Endothelial cell of umbilical vein (primary cell): ENCODE data around the gene ZNF516. TPM values are rescaled to one million over a fixed set of nuclear protein-coding genes. Genes with fewer than 3 reads are reported as not detected.

Experiments used
- BruUV-seq: library from RNA; stranded (reverse); fragments of 400-500 nt; replicated peaks from 2 replicates; lab custom pipeline; 2021; lab: Mats Ljungman, UMichigan
- CTCF ChIA-PET: fragments of 300-600, 350-600 bp; sonication (Branson Sonifier 250); formaldehyde crosslinking; loops from one replicate; lab custom pipeline; 2021; ENCODE audit warnings: antibody characterized with exemption, inconsistent platforms; lab: Charles Lee
- POLR2A ChIA-PET: fragments of 300-600, 350-600 bp; sonication (Branson Sonifier 250); formaldehyde crosslinking; loops from one replicate; lab custom pipeline; 2021; ENCODE audit warnings: antibody characterized with exemption, inconsistent platforms; lab: Charles Lee
- DNase-seq: peaks from one replicate; pipeline ENCODE4 v3.0.0-alpha.2; 2011; ENCODE audit warnings: low read depth, low spot score
- FAIRE-seq: peaks from 2 replicates; lab custom pipeline; 2011; peaks lifted over from hg19 to GRCh38; lab: Jason Lieb, UNC
- H2AFZ ChIP-seq: 2 replicates; pipeline ENCODE4 v1.6.0; 2012; ENCODE audit warnings: low read depth, low read length, control low read depth, inconsistent platforms
- H3K27ac ChIP-seq: 2 replicates; pipeline ENCODE4 v1.5.1; 2011; ENCODE audit warnings: low read depth, mild to moderate bottlenecking, control low read depth, low read length, moderate library complexity; ENCODE audit not compliant: insufficient read depth
- H3K27me3 ChIP-seq, 2 experiments: 2 replicates each; pipeline versions ENCODE4 v1.6.0 to v1.6.1; 2011; ENCODE audit warnings: low read length in 2 of 2, mixed read lengths in 1 of 2; ENCODE audit not compliant: control insufficient read depth in 2 of 2, insufficient read depth in 2 of 2
- H3K36me3 ChIP-seq, 2 experiments: 2 replicates in 1 of 2; 3 replicates in 1 of 2; pipeline ENCODE4 v1.5.1; 2011; ENCODE audit warnings: low read length in 2 of 2, mild to moderate bottlenecking in 1 of 2, moderate library complexity in 1 of 2; ENCODE audit not compliant: control insufficient read depth in 2 of 2, insufficient read depth in 2 of 2; ENCODE audit errors: extremely low read depth in 1 of 2
- H3K4me1 ChIP-seq: 3 replicates; pipeline ENCODE4 v1.5.1; 2011; ENCODE audit warnings: mild to moderate bottlenecking, low read length; ENCODE audit not compliant: control insufficient read depth, insufficient read depth; ENCODE audit errors: extremely low read depth
- H3K4me2 ChIP-seq: 2 replicates; pipeline ENCODE4 v1.6.1; 2011; ENCODE audit warnings: low read length, control low read depth, mixed read lengths; ENCODE audit not compliant: insufficient read depth
- H3K4me3 ChIP-seq, 3 experiments: fragments of 200-600 bp in 1 of 3; sonication (generic), shearing (Covaris generic) in 1 of 3; replicated peaks in 1 of 3; 2 replicates each; pipeline ENCODE4 v1.5.1; 2011 to 2016; ENCODE audit warnings: control low read depth in 3 of 3, low read length in 3 of 3, mild to moderate bottlenecking in 2 of 3, inconsistent platforms in 1 of 3, low read depth in 1 of 3, moderate library complexity in 1 of 3; ENCODE audit not compliant: insufficient read depth in 1 of 3
- H3K79me2 ChIP-seq: 2 replicates; pipeline ENCODE4 v1.6.0; 2012; ENCODE audit warnings: low read length, inconsistent platforms; ENCODE audit not compliant: control insufficient read depth, insufficient read depth
- H3K9ac ChIP-seq: replicated peaks from 2 replicates; pipeline ENCODE3; 2011; ENCODE audit warnings: low read length, control low read depth; ENCODE audit not compliant: insufficient read depth; ENCODE audit errors: extremely low read depth
- H3K9me1 ChIP-seq: replicated peaks from 3 replicates; pipeline ENCODE4 v1.6.0; 2011; ENCODE audit warnings: mild to moderate bottlenecking, low read length; ENCODE audit not compliant: control insufficient read depth, insufficient read depth; ENCODE audit errors: extremely low read depth
- H3K9me3 ChIP-seq: replicated peaks from 2 replicates; pipeline ENCODE4 v1.5.1; 2012; ENCODE audit warnings: low read length, inconsistent platforms; ENCODE audit not compliant: control insufficient read depth, insufficient read depth
- H4K20me1 ChIP-seq: replicated peaks from 2 replicates; pipeline ENCODE3; 2011; ENCODE audit warnings: mild to moderate bottlenecking, low read length; ENCODE audit not compliant: control insufficient read depth, insufficient read depth; ENCODE audit errors: extremely low read depth
- EZH2 ChIP-seq: IDR thresholded peaks from 2 replicates; pipeline ENCODE4 v1.6.1; 2012; ENCODE audit warnings: borderline replicate concordance, low read depth, mild to moderate bottlenecking, moderate library complexity, low read length, inconsistent platforms; ENCODE audit not compliant: severe bottlenecking
- FOS ChIP-seq: IDR thresholded peaks from 2 replicates; pipeline ENCODE4 v1.6.1; 2011; ENCODE audit warnings: mild to moderate bottlenecking, low read length, moderate library complexity, borderline replicate concordance; ENCODE audit not compliant: insufficient read depth
- GATA2 ChIP-seq: IDR thresholded peaks from 2 replicates; pipeline ENCODE4 v1.7.0; 2011; ENCODE audit warnings: low read depth, mild to moderate bottlenecking, moderate library complexity, mixed read lengths, low read length; ENCODE audit not compliant: insufficient read length, insufficient read depth
- JUN ChIP-seq: IDR thresholded peaks from 2 replicates; pipeline ENCODE4 v1.6.1; 2011; ENCODE audit warnings: borderline replicate concordance, low read depth; ENCODE audit not compliant: insufficient read length, insufficient read depth
- MYC ChIP-seq: IDR thresholded peaks from one replicate; pipeline ENCODE4 v1.6.1; 2011; ENCODE audit warnings: mild to moderate bottlenecking, low read depth, low read length
- POLR2A ChIP-seq: IDR thresholded peaks from 2 replicates; pipeline ENCODE4 v1.6.1; 2012; ENCODE audit warnings: low read depth, mild to moderate bottlenecking, control low read depth, low read length
- POLR2AphosphoS5 ChIP-seq: IDR thresholded peaks from 2 replicates; pipeline ENCODE4 v1.6.1; 2012; ENCODE audit warnings: low read depth, mild to moderate bottlenecking, control low read depth, low read length, moderate library complexity; ENCODE audit not compliant: insufficient read depth
- dilution Hi-C: fragments of 300-500 bp; cut with MboI; formaldehyde crosslinking; loops from one replicate; pipeline ENCODE4 v1.15.0; 2019; ENCODE audit warnings: low sequenced_read_pairs; ENCODE audit not compliant: extremely low pct_ligation_motif_present
- intact Hi-C: fragments of 100-400 bp; cut with micrococcal nuclease; formaldehyde crosslinking; loops from one replicate; pipeline ENCODE4 v1.10.0; 2022
- polyA plus RNA-seq, 4 experiments: library from polyadenylated mRNA; depleted of rRNA in 3 of 4; stranded (reverse) in 3 of 4; unstranded in 1 of 4; fragments of >200 nt; gene quantifications; 2 replicates each; pipeline versions ENCODE4 v1.2.1 to v1.2.3, GENCODE V29; 2011 to 2012; ENCODE audit warnings: missing spikeins in 1 of 4
- total RNA-seq: library from RNA; stranded (reverse); gene quantifications from 2 replicates; pipeline ENCODE4 v1.2.3, GENCODE V29; 2021
- TF ChIP-seq, protein P1 (sequence below): IDR thresholded peaks from 2 replicates; pipeline ENCODE4 v1.6.1; 2011; ENCODE audit not compliant: insufficient read depth, insufficient read length
- TF ChIP-seq, protein P2 (sequence below), 2 donors: IDR thresholded peaks; 1 replicate in 1 of 2; 2 replicates in 1 of 2; pipeline ENCODE4 v1.5.1; 2011; ENCODE audit warnings: low read length in 2 of 2, mild to moderate bottlenecking in 2 of 2, moderate library complexity in 2 of 2, control low read depth in 1 of 2, inconsistent platforms in 1 of 2, low read depth in 1 of 2; ENCODE audit not compliant: insufficient read depth in 1 of 2; ENCODE audit errors: extremely low read depth in 1 of 2

ZNF516 gene
- total and polyA plus RNA-seq, 2 donors (not counting 3 experiments of a cell fraction or from before 2014, with no cell fraction given), result 3.6 to 19.1 TPM

DNA sequence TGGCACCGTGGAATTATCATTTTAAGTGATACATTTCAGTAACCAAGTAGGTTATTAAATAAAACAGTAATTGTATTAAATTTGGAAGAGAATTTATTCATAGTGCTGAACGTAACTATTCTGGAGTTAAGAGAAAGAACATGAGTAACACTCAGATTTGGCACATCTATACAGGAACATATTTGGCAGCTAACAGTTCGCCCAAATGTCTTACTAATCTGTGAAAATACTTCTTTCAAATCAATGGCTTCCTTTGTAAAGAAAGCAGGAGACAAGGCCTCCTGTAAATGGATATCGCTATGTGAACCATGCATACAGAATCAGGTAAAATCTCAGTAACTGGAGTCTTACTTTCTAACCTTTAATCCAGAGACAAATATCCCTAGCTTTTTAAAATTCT lies 64.4 kb downstream of the ZNF516 start:
- Histone ChIP-seq H3K79me2 (no peaks in the 10 kb centered on the region), H3K4me1 (no peaks in the 10 kb centered on the region), H3K4me2 (no peak overlapping the region), H3K4me3 (no peak overlapping the region), H3K9ac (no peak overlapping the region), H3K27me3 (no peaks in the 10 kb centered on the region), H3K9me3 (no peaks in the 10 kb centered on the region), H2AFZ (no peak overlapping the region), H4K20me1 (no peaks in the 10 kb centered on the region), H3K27ac (no peak overlapping the region), H3K9me1 (no peaks in the 10 kb centered on the region), H3K36me3 (no peaks in the 10 kb centered on the region)
- intact Hi-C loops, result no loop called here
- CTCF ChIA-PET, result no interaction called here
- no TSS peak for BruUV-seq
- FAIRE-seq, result no peak
- DNase-seq, result no peak
- TF ChIP-seq, protein P1, sequence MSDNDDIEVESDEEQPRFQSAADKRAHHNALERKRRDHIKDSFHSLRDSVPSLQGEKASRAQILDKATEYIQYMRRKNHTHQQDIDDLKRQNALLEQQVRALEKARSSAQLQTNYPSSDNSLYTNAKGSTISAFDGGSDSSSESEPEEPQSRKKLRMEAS, result no peak
- TF ChIP-seq FOS, result no peak
- TF ChIP-seq GATA2, result no peak
- TF ChIP-seq EZH2, result no peak
- TF ChIP-seq MYC, result no peak
- TF ChIP-seq POLR2A, result no peak
- TF ChIP-seq, protein P2, sequence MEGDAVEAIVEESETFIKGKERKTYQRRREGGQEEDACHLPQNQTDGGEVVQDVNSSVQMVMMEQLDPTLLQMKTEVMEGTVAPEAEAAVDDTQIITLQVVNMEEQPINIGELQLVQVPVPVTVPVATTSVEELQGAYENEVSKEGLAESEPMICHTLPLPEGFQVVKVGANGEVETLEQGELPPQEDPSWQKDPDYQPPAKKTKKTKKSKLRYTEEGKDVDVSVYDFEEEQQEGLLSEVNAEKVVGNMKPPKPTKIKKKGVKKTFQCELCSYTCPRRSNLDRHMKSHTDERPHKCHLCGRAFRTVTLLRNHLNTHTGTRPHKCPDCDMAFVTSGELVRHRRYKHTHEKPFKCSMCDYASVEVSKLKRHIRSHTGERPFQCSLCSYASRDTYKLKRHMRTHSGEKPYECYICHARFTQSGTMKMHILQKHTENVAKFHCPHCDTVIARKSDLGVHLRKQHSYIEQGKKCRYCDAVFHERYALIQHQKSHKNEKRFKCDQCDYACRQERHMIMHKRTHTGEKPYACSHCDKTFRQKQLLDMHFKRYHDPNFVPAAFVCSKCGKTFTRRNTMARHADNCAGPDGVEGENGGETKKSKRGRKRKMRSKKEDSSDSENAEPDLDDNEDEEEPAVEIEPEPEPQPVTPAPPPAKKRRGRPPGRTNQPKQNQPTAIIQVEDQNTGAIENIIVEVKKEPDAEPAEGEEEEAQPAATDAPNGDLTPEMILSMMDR (IDR thresholded peaks at IDR 0.05; ENCODE audit: extremely low read depth in 1 of 2, insufficient read depth in 1 of 2, low read depth in 1 of 2, low read length in 2 of 2), result no peak
- TF ChIP-seq POLR2AphosphoS5, result no peak
- no peak for TF ChIP-seq JUN
- dilution Hi-C loops, result no loop called here
- POLR2A ChIA-PET, result no interaction called here
